Upper lobe of left lung (tissue), 6 donors: ENCODE data around the gene MUC6. TPM values are rescaled to one million over a fixed set of nuclear protein-coding genes. Genes with fewer than 3 reads are reported as not detected.

ENCODE experiments used
- ATAC-seq, 2 donors: fragments of 200-7000 bp; cut with Tn5 transposase; one replicate each; pipeline ENCODE4 v1.9.1; 2022; ENCODE audit warnings: mild to moderate bottlenecking in 2 of 2, moderate library complexity in 2 of 2; ENCODE audit not compliant: low FRiP score in 2 of 2
- DNase-seq, 2 donors: peaks; one replicate each; pipeline ENCODE4 v3.0.0-alpha.2; 2019 to 2020
- H3K27ac ChIP-seq, 4 donors: fragments of 200-600 bp; sonication (generic); one replicate each; pipeline ENCODE4 v1.5.1; 2016 to 2019
- H3K27me3 ChIP-seq, 4 donors: fragments of 200-600 bp; sonication (generic); one replicate each; pipeline ENCODE4 v1.5.1; 2017 to 2019
- H3K36me3 ChIP-seq, 4 donors: fragments of 200-600 bp; sonication (generic); one replicate each; pipeline ENCODE4 v1.5.1; 2016 to 2019
- H3K4me1 ChIP-seq, 4 donors: fragments of 200-600 bp; sonication (generic); one replicate each; pipeline ENCODE4 v1.5.1; 2018 to 2019
- H3K4me3 ChIP-seq, 4 donors: fragments of 200-600 bp; sonication (generic); one replicate each; pipeline ENCODE4 v1.5.1; 2017 to 2019; ENCODE audit warnings: mild to moderate bottlenecking in 2 of 4, moderate library complexity in 1 of 4
- H3K9me3 ChIP-seq, 4 donors: fragments of 200-600 bp; sonication (generic); one replicate each; pipeline ENCODE4 v1.5.1; 2018 to 2019
- CTCF ChIP-seq, 6 experiments: fragments of 450-650 bp in 4 of 6; fragments of 200-600 bp in 2 of 6; sonication (generic) in 2 of 6; IDR thresholded peaks; one replicate each; pipeline ENCODE4 v1.5.1; 2016 to 2019; ENCODE audit warnings: antibody characterized with exemption in 6 of 6
- EP300 ChIP-seq, 4 donors: sonication (generic); formaldehyde crosslinking; IDR thresholded peaks; one replicate each; pipeline ENCODE4 v1.5.1; 2017; ENCODE audit warnings: antibody characterized with exemption in 4 of 4, control low read depth in 2 of 4
- POLR2A ChIP-seq, 4 donors: fragments of 450-650 bp; IDR thresholded peaks; one replicate each; pipeline ENCODE4 v1.5.1; 2016 to 2017; ENCODE audit warnings: antibody characterized with exemption in 4 of 4, mild to moderate bottlenecking in 2 of 4
- POLR2AphosphoS5 ChIP-seq, 2 donors: sonication (generic); formaldehyde crosslinking; IDR thresholded peaks; one replicate each; pipeline ENCODE4 v1.5.1; 2017; ENCODE audit warnings: antibody characterized with exemption in 2 of 2
- WGBS, 2 donors: methylation state at CpG; one replicate each; pipeline ENCODE4 v1.1.5; 2017 to 2018; 5-methylcytosine and 5-hydroxymethylcytosine counted together
- total RNA-seq, 6 donors: library from RNA; depleted of rRNA in 4 of 6; stranded (reverse); fragments of >200 nt in 4 of 6; gene quantifications; one replicate each; pipeline versions ENCODE4 v1.1.0 to v1.2.1, GENCODE V29; 2016 to 2021
- donor health status: DM: no; HTN: no; CAD: no; lungs with moderate emphysema.
- donor health status: DM: no; HTN: yes; CAD: no; lungs with severe emphysema.

MUC6 gene
- total RNA-seq, 6 donors from 2014 or later = 0.06 to 4.2 (median 0.51) TPM; not detected in 3

- DNase-seq (peak in 1 of 2 donors; percentile 80), ATAC-seq (peak in 1 of 2 donors; percentile 5)
- H3K9me3 ChIP-seq = no peaks in the 10 kb centered on the region
- no peaks in the 10 kb centered on the region for H3K27me3 ChIP-seq
- H3K4me1 ChIP-seq = peaks cover 8 to 15% (median 11%) of the 10 kb centered on the region in 4 donors
- 60 to 80% methylated on average over 1 to 17 of the region's 33 CpGs for WGBS, 2 donors
- no peak overlapping the region for H3K4me3 ChIP-seq
- no peak overlapping the region for H3K27ac ChIP-seq
- TF ChIP-seq POLR2A (IDR thresholded peaks at IDR 0.05) = no peak
- TF ChIP-seq POLR2AphosphoS5 (IDR thresholded peaks at IDR 0.05) = no peak
- TF ChIP-seq EP300 (IDR thresholded peaks at IDR 0.05) = no peak
- TF ChIP-seq CTCF (IDR thresholded peaks at IDR 0.05) = no peak
- H3K36me3 ChIP-seq = no peaks in the 10 kb centered on the region
These were observed 41.0 kb upstream of the MUC6 start for GRCh38 chr11:1077417-1078119.

- 88% methylated on average over 5 of the region's 11 CpGs; no CpG with 5 or more reads in 1 of the 2 donors for WGBS, 2 donors
- H3K9me3 ChIP-seq = no peaks in the 10 kb centered on the region
- TF ChIP-seq CTCF (IDR thresholded peaks at IDR 0.05) (no peak), POLR2AphosphoS5 (IDR thresholded peaks at IDR 0.05) (no peak), EP300 (IDR thresholded peaks at IDR 0.05) (no peak), POLR2A (IDR thresholded peaks at IDR 0.05) (no peak)
- no peak overlapping the region for H3K4me3 ChIP-seq
- no peaks in the 10 kb centered on the region for H3K27me3 ChIP-seq
- DNase-seq (no peak), ATAC-seq (peak; percentile 3 to 38)
- peaks cover 9 to 15% (median 13%) of the 10 kb centered on the region in 4 donors for H3K4me1 ChIP-seq
- H3K27ac ChIP-seq = no peak overlapping the region
- H3K36me3 ChIP-seq = no peaks in the 10 kb centered on the region
These were observed 40.5 kb upstream of the MUC6 start for GRCh38 chr11:1077033-1077416.

GRCh38 chr11:1076061-1076665 lies 39.6 kb upstream of the MUC6 start:
- H3K36me3 ChIP-seq = no peaks in the 10 kb centered on the region
- DNase-seq (no peak), ATAC-seq (no peak)
- 78 to 80% methylated on average over 7 to 14 of the region's 18 CpGs for WGBS, 2 donors
- peaks cover 9 to 15% (median 13%) of the 10 kb centered on the region in 4 donors for H3K4me1 ChIP-seq
- H3K4me3 ChIP-seq = no peak overlapping the region
- H3K27me3 ChIP-seq = no peaks in the 10 kb centered on the region
- TF ChIP-seq POLR2A (IDR thresholded peaks at IDR 0.05) (no peak), CTCF (IDR thresholded peaks at IDR 0.05) (no peak)
- no peak overlapping the region for H3K27ac ChIP-seq
- H3K9me3 ChIP-seq = no peaks in the 10 kb centered on the region

- ATAC-seq (no peak), DNase-seq (peak in 1 of 2 donors; percentile 64)
- no peaks in the 10 kb centered on the region for H3K9me3 ChIP-seq
- TF ChIP-seq POLR2A (IDR thresholded peaks at IDR 0.05) = no peak
- TF ChIP-seq EP300 (IDR thresholded peaks at IDR 0.05) = no peak
- no peak for TF ChIP-seq POLR2AphosphoS5 (IDR thresholded peaks at IDR 0.05)
- TF ChIP-seq CTCF (IDR thresholded peaks at IDR 0.05) = no peak
- no peaks in the 10 kb centered on the region for H3K36me3 ChIP-seq
- H3K27ac ChIP-seq = no peak overlapping the region
- no peaks in the 10 kb centered on the region for H3K27me3 ChIP-seq
- no peak overlapping the region for H3K4me3 ChIP-seq
- peaks cover 9 to 15% (median 13%) of the 10 kb centered on the region in 4 donors for H3K4me1 ChIP-seq
- WGBS, 2 donors = 94 to 96% methylated on average over 16 to 18 of the region's 28 CpGs
These were observed 38.9 kb upstream of the MUC6 start for GRCh38 chr11:1075341-1075911.
